ENCODE data around the gene MTHFSD. TPM values are rescaled to one million over a fixed set of nuclear protein-coding genes. Genes with fewer than 3 reads are reported as not detected.

MTHFSD gene
- total and polyA plus RNA-seq, 10 of the 15 experiments (the other 5 are each of a cell fraction or from before 2014, with no cell fraction given) = 2.2 to 24.5 (median 18.1) TPM

GRCh38 chr16:86519649-86520316, 35.3 kb downstream of the MTHFSD start:
- ATAC-seq (peak; percentile 76), DNase-seq (ENCODE audit: low read depth, low spot score) (no peak), FAIRE-seq (peak; percentile 80)
- in situ Hi-C loops (cut with MboI) (loop anchor here (5.0 to 10.0 kb wide), 4 partner anchors 177 to 697 kb away; no protein-coding TSS in a partner anchor), intact Hi-C loops (cut with micrococcal nuclease; ENCODE audit: unreplicated experiment) (loop anchor here (1.0 to 10.0 kb wide), 3 partner anchors 179 to 475 kb away; no protein-coding TSS in a partner anchor)
- SMC1A ChIA-PET (ENCODE audit: uncharacterized antibody, unreplicated experiment) = interaction anchor here (0.8 to 3.1 kb wide), 2 partner anchors 447 to 698 kb away, joined by 3 to 11 read pairs; no protein-coding TSS in a partner anchor
- peak; percentile 59 for TF ChIP-seq RELA (IDR thresholded peaks at IDR 0.05; ENCODE audit: borderline replicate concordance, partially characterized antibody)
- no peak for TF ChIP-seq NR2C1 (IDR thresholded peaks at IDR 0.05)
- peak; percentile 45; the same call in 1 of the 2 replicates for TF ChIP-seq RB1 (IDR thresholded peaks at IDR 0.05; ENCODE audit: borderline replicate concordance)
- TF ChIP-seq IKZF2 (IDR thresholded peaks at IDR 0.05) = 0 out of 4 replicates have a peak, but pooled peaks of 1 of the 2 experiments have one; percentile 34
- TF ChIP-seq SMC3 (IDR thresholded peaks at IDR 0.05; ENCODE audit: borderline replicate concordance, low read length) = peak; percentile 66
- TF ChIP-seq USF1 (IDR thresholded peaks at IDR 0.05; ENCODE audit: borderline replicate concordance, extremely low read length, insufficient read depth, low read depth, low read length) = no peak
- no peak for TF ChIP-seq BACH1 (IDR thresholded peaks at IDR 0.05; ENCODE audit: borderline replicate concordance)
- TF ChIP-seq RAD21 (IDR thresholded peaks at IDR 0.05; ENCODE audit: insufficient read depth, low read depth, low read length) = peak; percentile 79
- no peak for TF ChIP-seq CHD1 (IDR thresholded peaks at IDR 0.05; ENCODE audit: low read depth, low read length)
- TF ChIP-seq, protein P1, sequence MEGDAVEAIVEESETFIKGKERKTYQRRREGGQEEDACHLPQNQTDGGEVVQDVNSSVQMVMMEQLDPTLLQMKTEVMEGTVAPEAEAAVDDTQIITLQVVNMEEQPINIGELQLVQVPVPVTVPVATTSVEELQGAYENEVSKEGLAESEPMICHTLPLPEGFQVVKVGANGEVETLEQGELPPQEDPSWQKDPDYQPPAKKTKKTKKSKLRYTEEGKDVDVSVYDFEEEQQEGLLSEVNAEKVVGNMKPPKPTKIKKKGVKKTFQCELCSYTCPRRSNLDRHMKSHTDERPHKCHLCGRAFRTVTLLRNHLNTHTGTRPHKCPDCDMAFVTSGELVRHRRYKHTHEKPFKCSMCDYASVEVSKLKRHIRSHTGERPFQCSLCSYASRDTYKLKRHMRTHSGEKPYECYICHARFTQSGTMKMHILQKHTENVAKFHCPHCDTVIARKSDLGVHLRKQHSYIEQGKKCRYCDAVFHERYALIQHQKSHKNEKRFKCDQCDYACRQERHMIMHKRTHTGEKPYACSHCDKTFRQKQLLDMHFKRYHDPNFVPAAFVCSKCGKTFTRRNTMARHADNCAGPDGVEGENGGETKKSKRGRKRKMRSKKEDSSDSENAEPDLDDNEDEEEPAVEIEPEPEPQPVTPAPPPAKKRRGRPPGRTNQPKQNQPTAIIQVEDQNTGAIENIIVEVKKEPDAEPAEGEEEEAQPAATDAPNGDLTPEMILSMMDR (IDR thresholded peaks at IDR 0.05 in 2 of 3, conservative IDR thresholded peaks at IDR 0.05 in 1 of 3; ENCODE audit: control insufficient read depth in 2 of 3, extremely low read depth in 1 of 3, insufficient read depth in 1 of 3, low read depth in 3 of 3, low read length in 3 of 3) = peak; percentile 86 to 92 (median 87)
- Histone ChIP-seq H3K36me3 (ENCODE audit: control insufficient read depth in 2 of 2, insufficient read depth in 2 of 2, low read length in 1 of 2) (no peaks in the 10 kb centered on the region), H3K4me1 (ENCODE audit: control insufficient read depth, insufficient read depth, low read length) (no peaks in the 10 kb centered on the region), H3K9me3 (replicated peaks; ENCODE audit: control insufficient read depth, insufficient read depth, low read length) (no peaks in the 10 kb centered on the region), H3K27ac (ENCODE audit: control insufficient read depth, insufficient read depth) (no peak overlapping the region), H3K4me3 (no peak overlapping the region), H3K79me2 (ENCODE audit: control insufficient read depth, insufficient read depth, low read length) (no peaks in the 10 kb centered on the region), H4K20me1 (ENCODE audit: control insufficient read depth, insufficient read depth) (no peaks in the 10 kb centered on the region), H3K4me2 (ENCODE audit: control insufficient read depth, insufficient read depth) (no peak overlapping the region), H2AFZ (ENCODE audit: control insufficient read depth, low read depth, low read length) (no peak overlapping the region), H3K9ac (ENCODE audit: control insufficient read depth, insufficient read depth, low read length) (no peak overlapping the region), H3K27me3 (replicated peaks in 1 of 2; ENCODE audit: control insufficient read depth in 2 of 2, insufficient read depth in 2 of 2, low read length in 1 of 2) (peaks cover 5 to 9% of the 10 kb centered on the region in 2 experiments)
- WGBS (ENCODE audit: insufficient coverage, insufficient replicate concordance, low lambda C conversion rate, missing lambda C conversion rate) = 10% methylated on average over 30 of the region's 31 CpGs
- BruUV-seq (replicated peaks) = no TSS peak
- RAD21 ChIA-PET (ENCODE audit: unreplicated experiment) = no interaction called here
- CTCF ChIA-PET = interaction anchor here (0.7 to 5.7 kb wide), 9 partner anchors 177 to 701 kb away, joined by 3 to 37 read pairs (median 4); no protein-coding TSS in a partner anchor
- POLR2A ChIA-PET = no interaction called here

All from GM12878 (cell line).